HCT116 (cell line): ENCODE data around the gene CHKA. TPM values are rescaled to one million over a fixed set of nuclear protein-coding genes. Genes with fewer than 3 reads are reported as not detected.

Experiments
- ATAC-seq: fragments of 200-7000 bp; cut with Tn5 transposase; 2 replicates; pipeline ENCODE4 v1.9.1; 2020; ENCODE audit warnings: mild to moderate bottlenecking, moderate library complexity
- BruUV-seq: library from RNA; stranded (reverse); fragments of 400-500 nt; replicated peaks from 2 replicates; lab custom pipeline; 2021; lab: Mats Ljungman, UMichigan
- CTCF ChIA-PET: fragments of 300-600 bp; sonication (Branson Sonifier 250); formaldehyde crosslinking; loops from one replicate; lab custom pipeline; 2021; ENCODE audit warnings: antibody characterized with exemption; lab: Charles Lee
- POLR2A ChIA-PET: fragments of 300-600, 350-600 bp; sonication (Branson Sonifier 250); formaldehyde crosslinking; loops from one replicate; lab custom pipeline; 2021; ENCODE audit warnings: antibody characterized with exemption; lab: Charles Lee
- RAD21 ChIA-PET, 2 experiments: fragments of 300-600 bp; sonication (Branson Sonifier 250); formaldehyde crosslinking; loops; one replicate each; lab custom pipeline; 2023; ENCODE audit warnings: low total read pairs in 2 of 2; ENCODE audit not compliant: uncharacterized antibody in 2 of 2, unreplicated experiment in 2 of 2, low non-redundant PET in 1 of 2; lab: Charles Lee
- DNase-seq: peaks from one replicate; pipeline ENCODE4 v3.0.0-alpha.2; 2010; ENCODE audit warnings: low read depth, low spot score
- H2AFZ ChIP-seq: fragments of 200-600 bp; shearing (Covaris generic), sonication (generic); 2 replicates; pipeline ENCODE4 v1.6.1; 2017; ENCODE audit warnings: low read depth, mixed run types, mixed read lengths, antibody characterized with exemption, low read length; ENCODE audit not compliant: poor library complexity, severe bottlenecking
- H3K27ac ChIP-seq: 2 replicates; pipeline ENCODE4 v1.5.1; 2012; ENCODE audit warnings: low read depth, low read length
- H3K27me3 ChIP-seq: fragments of 200-600 bp; sonication (generic); 2 replicates; pipeline ENCODE4 v1.6.1; 2016; ENCODE audit warnings: mixed run types, low read length, mixed read lengths; ENCODE audit not compliant: insufficient read depth
- H3K36me3 ChIP-seq, 2 experiments: fragments of 200-500 bp in 1 of 2; fragments of 200-600 bp in 1 of 2; sonication (Bioruptor generic) in 1 of 2; sonication (generic) in 1 of 2; 2 replicates each; pipeline versions ENCODE4 v1.5.1 to v1.6.1; 2014 to 2016; ENCODE audit warnings: low read length in 2 of 2, inconsistent platforms in 1 of 2, mixed read lengths in 1 of 2, mixed run types in 1 of 2; ENCODE audit not compliant: insufficient read depth in 2 of 2, control insufficient read depth in 1 of 2
- H3K4me1 ChIP-seq, 2 experiments: fragments of 200-600 bp in 1 of 2; sonication (generic) in 1 of 2; 2 replicates each; pipeline versions ENCODE4 v1.5.1 to v1.6.1; 2012 to 2017; ENCODE audit warnings: low read length in 2 of 2, inconsistent platforms in 1 of 2, mild to moderate bottlenecking in 1 of 2, mixed read lengths in 1 of 2, mixed run types in 1 of 2, moderate library complexity in 1 of 2; ENCODE audit not compliant: insufficient read depth in 2 of 2, control insufficient read depth in 1 of 2
- H3K4me2 ChIP-seq: fragments of 200-600 bp; sonication (generic); 2 replicates; pipeline ENCODE4 v1.6.1; 2017; ENCODE audit warnings: mixed run types, low read length, mixed read lengths
- H3K4me3 ChIP-seq, 2 experiments: fragments of 200-600 bp in 1 of 2; sonication (generic) in 1 of 2; replicated peaks in 1 of 2; 2 replicates each; pipeline ENCODE4 v1.5.1; 2011 to 2016; ENCODE audit warnings: low read length in 2 of 2, control low read depth in 1 of 2, low read depth in 1 of 2, mild to moderate bottlenecking in 1 of 2, mixed read lengths in 1 of 2, mixed run types in 1 of 2
- H3K79me2 ChIP-seq: fragments of 200-600 bp; sonication (generic); 2 replicates; pipeline ENCODE4 v1.6.1; 2017; ENCODE audit warnings: mild to moderate bottlenecking, mixed run types, low read length, moderate library complexity, mixed read lengths; ENCODE audit not compliant: insufficient read depth
- H3K9ac ChIP-seq: fragments of 200-600 bp; sonication (generic); 2 replicates; pipeline ENCODE4 v1.6.1; 2016; ENCODE audit warnings: low read length, mixed read lengths
- H3K9me2 ChIP-seq: fragments of 200-600 bp; sonication (generic), shearing (Covaris generic); 2 replicates; pipeline ENCODE4 v1.6.1; 2017; ENCODE audit warnings: mixed run types, mild to moderate bottlenecking, moderate library complexity; ENCODE audit not compliant: insufficient read depth
- H3K9me3 ChIP-seq, 2 experiments: fragments of 200-500 bp in 1 of 2; fragments of 200-600 bp in 1 of 2; sonication (Bioruptor generic) in 1 of 2; sonication (generic) in 1 of 2; 2 replicates each; pipeline ENCODE4 v1.6.1; 2014 to 2017; ENCODE audit warnings: low read length in 2 of 2, mixed read lengths in 2 of 2, inconsistent platforms in 1 of 2, low read depth in 1 of 2, mild to moderate bottlenecking in 1 of 2, mixed run types in 1 of 2, moderate library complexity in 1 of 2; ENCODE audit not compliant: control insufficient read depth in 1 of 2, insufficient read depth in 1 of 2
- H4K20me1 ChIP-seq: fragments of 200-600 bp; sonication (generic), shearing (Covaris generic); 2 replicates; pipeline ENCODE4 v1.6.1; 2017; ENCODE audit warnings: mixed run types, mild to moderate bottlenecking, moderate library complexity; ENCODE audit not compliant: insufficient read depth
- ATF3 ChIP-seq: IDR thresholded peaks from 2 replicates; pipeline ENCODE4 v1.6.1; 2012
- CBX3 ChIP-seq: IDR thresholded peaks from 2 replicates; pipeline ENCODE4 v1.6.1; 2012; ENCODE audit warnings: low read depth
- CEBPB ChIP-seq: IDR thresholded peaks from 2 replicates; pipeline ENCODE4 v1.6.1; 2012; ENCODE audit warnings: low read depth
- CTCF ChIP-seq, 3 experiments: fragments of 200-600 bp in 1 of 3; sonication (generic) in 1 of 3; IDR thresholded peaks in 2 of 3; conservative IDR thresholded peaks in 1 of 3; 2 replicates each; pipeline ENCODE4 v1.5.1; 2012 to 2017; ENCODE audit warnings: low read depth in 2 of 3, low read length in 2 of 3, antibody characterized with exemption in 1 of 3, borderline replicate concordance in 1 of 3, control low read depth in 1 of 3, mild to moderate bottlenecking in 1 of 3, mixed read lengths in 1 of 3, mixed run types in 1 of 3, moderate library complexity in 1 of 3; ENCODE audit not compliant: insufficient read depth in 1 of 3
- EGR1 ChIP-seq: IDR thresholded peaks from 2 replicates; pipeline ENCODE4 v1.6.1; 2012; ENCODE audit warnings: low read depth
- ELF1 ChIP-seq: IDR thresholded peaks from 2 replicates; pipeline ENCODE4 v1.6.1; 2012; ENCODE audit warnings: low read depth, borderline replicate concordance
- EZH2phosphoT487 ChIP-seq: fragments of 200-600 bp; IDR thresholded peaks from 2 replicates; pipeline ENCODE4 v1.6.1; 2018; ENCODE audit warnings: antibody characterized with exemption, borderline replicate concordance
- FOSL1 ChIP-seq: IDR thresholded peaks from 2 replicates; pipeline ENCODE4 v1.6.1; 2012; ENCODE audit warnings: low read depth
- JUND ChIP-seq: IDR thresholded peaks from 2 replicates; pipeline ENCODE4 v1.6.1; 2012
- POLR2AphosphoS5 ChIP-seq: IDR thresholded peaks from 2 replicates; pipeline ENCODE4 v1.6.1; 2011; ENCODE audit warnings: mild to moderate bottlenecking, low read depth, low read length, moderate library complexity
- RAD21 ChIP-seq: IDR thresholded peaks from 2 replicates; pipeline ENCODE4 v1.6.1; 2012; ENCODE audit warnings: low read depth, mild to moderate bottlenecking
- SIN3A ChIP-seq: IDR thresholded peaks from 2 replicates; pipeline ENCODE4 v1.6.1; 2012; ENCODE audit warnings: low read depth
- SP1 ChIP-seq: IDR thresholded peaks from 2 replicates; pipeline ENCODE4 v1.6.1; 2012; ENCODE audit warnings: low read depth
- SRF ChIP-seq: IDR thresholded peaks from 2 replicates; pipeline ENCODE4 v1.6.1; 2012; ENCODE audit warnings: low read depth
- TCF7L2 ChIP-seq: IDR thresholded peaks from 2 replicates; pipeline ENCODE4 v1.7.0; 2011; ENCODE audit warnings: borderline replicate concordance, inconsistent platforms; ENCODE audit not compliant: insufficient read depth, insufficient read length; ENCODE audit errors: extremely low read depth
- YY1 ChIP-seq: IDR thresholded peaks from 2 replicates; pipeline ENCODE4 v1.6.1; 2011; ENCODE audit warnings: low read length, low read depth, moderate library complexity, mild to moderate bottlenecking; ENCODE audit not compliant: insufficient replicate concordance; ENCODE audit errors: extremely low read depth
- intact Hi-C: fragments of 100-400 bp; cut with micrococcal nuclease; formaldehyde crosslinking; loops from 2 replicates; pipeline ENCODE4 v1.10.0; 2022
- total RNA-seq: library from RNA; stranded (reverse); gene quantifications from one replicate; pipeline ENCODE4 v1.2.1, GENCODE V29; 2021; ENCODE audit not compliant: unreplicated experiment

Gene CHKA
- total RNA-seq, 1 experiment from 2014 or later: 33.1 TPM

GRCh38 chr11:68141246-68142027 lies 20.2 kb upstream of the CHKA start:
- CTCF ChIA-PET: no interaction called here
- POLR2A ChIA-PET: no interaction called here
- Histone ChIP-seq H3K36me3 (no peaks in the 10 kb centered on the region), H3K9me2 (no peaks in the 10 kb centered on the region)
- no peak for TF ChIP-seq JUND
- TF ChIP-seq FOSL1: no peak
- no peak for TF ChIP-seq YY1
- TF ChIP-seq CBX3: no peak
- no peak for TF ChIP-seq SP1
- TF ChIP-seq, all 23 proteins: peak for 0
- Histone ChIP-seq H4K20me1 (no peaks in the 10 kb centered on the region), H3K9ac (no peak overlapping the region), H3K4me2 (no peak overlapping the region), H2AFZ (no peak overlapping the region), H3K4me3 (no peak overlapping the region), H3K27ac (no peak overlapping the region), H3K9me3 (no peaks in the 10 kb centered on the region), H3K79me2 (no peaks in the 10 kb centered on the region), H3K27me3 (no peaks in the 10 kb centered on the region), H3K4me1 (peaks cover 5 to 13% of the 10 kb centered on the region in 2 experiments; a peak in 3 of 4 replicates)
- RAD21 ChIA-PET: no interaction called here
- ATAC-seq (no peak), DNase-seq (no peak)
- no TSS peak for BruUV-seq
- intact Hi-C loops: no loop called here

- intact Hi-C loops: no loop called here
- peaks cover 0 to 7% of the 10 kb centered on the region in 2 experiments; a peak in 2 of 4 replicates for H3K4me1 ChIP-seq
- H4K20me1 ChIP-seq: no peaks in the 10 kb centered on the region
- H2AFZ ChIP-seq: no peak overlapping the region
- no peaks in the 10 kb centered on the region for H3K36me3 ChIP-seq
- H3K27ac ChIP-seq: no peak overlapping the region
- POLR2A ChIA-PET: no interaction called here
- ATAC-seq: no peak
- H3K79me2 ChIP-seq: no peaks in the 10 kb centered on the region
- RAD21 ChIA-PET: interaction anchor here in 1 of 2 experiments (0.6 kb wide), 1 partner anchor 39 kb away, joined by 5 read pairs; no protein-coding TSS in a partner anchor
- DNase-seq: no peak
- no peak for TF ChIP-seq CBX3
- TF ChIP-seq EGR1: no peak
- TF ChIP-seq CEBPB: no peak
- no peak for TF ChIP-seq JUND
- TF ChIP-seq ATF3: no peak
- TF ChIP-seq SIN3A: no peak
- no peak for TF ChIP-seq CTCF (IDR thresholded peaks at IDR 0.05 in 2 of 3, conservative IDR thresholded peaks at IDR 0.05 in 1 of 3; ENCODE audit: borderline replicate concordance in 1 of 3, insufficient read depth in 1 of 3, low read depth in 2 of 3, low read length in 2 of 3)
- no peak for TF ChIP-seq POLR2AphosphoS5
- TF ChIP-seq RAD21: no peak
- no peak for TF ChIP-seq SRF
- no peak for TF ChIP-seq EZH2phosphoT487
- no peak for TF ChIP-seq TCF7L2
- TF ChIP-seq ELF1: no peak
- CTCF ChIA-PET: no interaction called here
- no peak overlapping the region for H3K4me3 ChIP-seq
- H3K9ac ChIP-seq: no peak overlapping the region
- no peaks in the 10 kb centered on the region for H3K27me3 ChIP-seq
- H3K4me2 ChIP-seq: no peak overlapping the region
- no TSS peak for BruUV-seq
- no peaks in the 10 kb centered on the region for H3K9me2 ChIP-seq
- H3K9me3 ChIP-seq: no peaks in the 10 kb centered on the region
These were observed 19.5 kb upstream of the CHKA start for GRCh38 chr11:68140496-68141245.
